Stimulated activated naive CD4-positive, alpha-beta T cell (primary cell): Measurements from ENCODE around the gene TBX18.

Experiments
- DNase-seq, 6 experiments: peaks; one replicate each; lab custom pipeline; 2025; lab: John Stamatoyannopoulos, UW

Gene TBX18

DNA sequence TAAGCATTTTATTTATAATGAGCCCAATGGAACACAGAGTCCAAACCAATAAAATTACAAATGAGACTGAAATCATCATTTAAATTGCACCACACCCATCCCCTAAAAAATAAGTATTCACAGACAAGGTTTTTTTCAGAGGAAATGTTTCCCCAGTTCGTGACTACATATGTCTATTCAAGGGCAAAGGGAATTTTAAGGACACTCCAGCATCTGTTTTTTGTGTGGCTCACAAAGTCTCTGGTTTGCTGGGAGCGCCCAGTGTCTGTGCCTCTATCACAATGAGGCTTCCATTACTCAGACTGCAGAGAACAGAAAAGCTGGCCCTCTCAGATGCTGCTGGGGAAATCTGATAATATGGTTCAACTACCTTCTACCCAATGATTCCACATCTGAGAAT lies 16.0 kb downstream of the TBX18 start:
- no peak for DNase-seq

DNA sequence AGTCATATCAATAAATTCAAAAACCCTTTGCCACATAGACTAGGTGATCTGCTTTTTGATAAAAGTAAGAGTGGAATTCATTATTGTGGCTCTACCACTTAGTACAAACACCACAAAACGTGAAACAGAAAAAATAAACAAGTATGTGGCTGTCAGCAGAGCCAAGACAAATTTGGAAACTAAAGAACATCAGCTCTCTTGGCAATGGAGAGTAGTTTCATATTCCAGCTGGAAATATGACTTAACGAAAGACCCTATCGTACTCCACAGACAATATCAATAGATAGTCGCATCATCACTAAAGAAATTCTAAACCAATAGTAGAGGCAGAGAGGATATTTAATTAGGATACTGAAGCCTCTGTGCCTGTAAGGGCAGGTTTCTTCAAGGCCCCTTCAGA lies 20.8 kb downstream of the TBX18 start:
- no peak for DNase-seq

DNA sequence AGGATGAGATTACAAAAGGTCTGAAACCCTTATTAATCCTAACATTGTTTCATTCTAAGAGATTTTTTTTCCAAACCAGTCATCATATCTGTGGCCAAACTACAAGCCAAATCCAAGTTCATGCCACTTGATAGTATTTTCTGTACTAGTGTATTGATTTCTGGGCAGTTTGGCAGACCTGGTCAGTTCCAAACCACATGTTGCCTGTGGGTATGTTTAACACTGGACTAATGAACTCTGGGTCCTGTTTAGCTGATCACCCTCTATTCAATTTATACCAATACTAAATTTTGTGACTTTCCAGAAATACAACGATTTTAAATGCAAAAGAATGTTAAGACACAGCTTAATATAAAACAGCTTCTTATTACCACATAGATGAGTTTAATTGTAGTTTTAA lies 24.0 kb downstream of the TBX18 start:
- no peak for DNase-seq

DNA sequence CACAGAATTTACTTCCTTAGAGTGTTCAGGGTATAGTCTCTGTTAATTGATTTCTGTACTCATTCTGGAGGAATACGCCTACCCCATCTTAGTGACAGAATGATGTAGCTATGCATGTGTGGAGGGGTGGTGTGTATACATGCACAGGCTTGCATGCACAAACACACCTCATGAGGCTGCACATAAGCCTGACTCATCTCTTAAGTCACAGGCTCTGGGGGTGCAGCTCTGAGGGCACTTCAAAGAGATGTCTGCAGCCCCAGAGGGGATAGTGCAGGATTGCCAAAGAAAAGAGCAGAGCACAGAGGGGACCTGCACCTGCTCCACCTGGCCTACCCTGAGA lies 24.6 kb downstream of the TBX18 start:
- DNase-seq = no peak

DNA sequence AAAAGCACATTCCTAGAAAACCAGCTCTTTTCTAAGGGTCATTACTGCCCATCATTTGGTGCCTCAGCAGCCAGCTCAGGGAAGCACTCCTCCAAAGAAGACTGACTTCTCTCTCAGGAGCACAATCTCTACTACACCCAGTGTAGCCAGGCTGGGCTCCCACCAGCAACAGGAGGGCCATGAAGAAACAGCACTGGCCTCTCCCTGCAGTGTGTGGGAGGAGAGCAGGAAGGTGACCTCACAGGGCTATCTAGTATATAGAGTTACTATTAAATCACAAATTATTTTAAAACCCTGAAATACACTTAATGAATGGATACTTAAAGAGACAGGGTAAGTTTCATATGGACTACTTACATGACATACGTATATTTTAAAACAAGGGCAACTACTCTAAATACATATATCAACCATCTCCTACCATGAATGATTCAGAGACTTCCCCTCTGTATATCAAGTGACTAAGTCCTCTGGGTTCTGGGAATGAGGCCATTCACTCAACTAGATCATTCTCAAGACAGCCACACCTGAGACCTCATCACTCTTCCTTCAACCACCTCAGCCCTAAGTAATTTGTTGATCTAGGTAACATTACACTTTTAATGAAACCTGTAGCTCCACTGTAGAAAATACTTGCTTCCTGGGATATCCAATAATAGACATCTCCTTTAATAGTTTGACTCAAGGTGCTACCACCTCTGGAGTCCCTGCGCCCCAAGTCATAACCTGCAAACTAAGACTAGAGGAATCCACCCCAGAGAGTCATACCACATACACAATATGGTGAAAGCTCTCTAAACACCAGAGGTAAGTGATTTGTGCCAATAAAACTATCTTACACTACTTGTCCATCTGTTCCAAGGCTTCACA lies 25.2 kb downstream of the TBX18 start:
- no peak for DNase-seq

DNA sequence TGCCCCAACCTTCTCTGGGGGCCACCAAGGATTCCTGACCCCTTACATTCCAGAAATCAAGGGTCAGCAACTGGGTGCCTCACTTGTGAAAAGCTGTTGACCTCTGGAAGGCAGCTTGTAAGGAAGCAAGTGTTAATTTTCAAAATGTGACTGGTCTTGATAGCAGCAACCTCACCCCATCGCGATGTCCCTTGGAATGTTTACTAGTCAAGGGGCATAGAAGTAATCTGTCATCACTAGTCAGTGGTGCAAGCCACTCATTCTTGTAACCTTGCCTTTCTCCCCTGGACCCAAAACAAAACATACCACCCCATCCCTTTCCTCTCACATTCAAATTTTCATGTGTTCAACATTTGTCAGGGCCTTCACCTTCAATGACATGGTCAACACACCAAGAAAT lies 30.5 kb downstream of the TBX18 start:
- no peak for DNase-seq

DNA sequence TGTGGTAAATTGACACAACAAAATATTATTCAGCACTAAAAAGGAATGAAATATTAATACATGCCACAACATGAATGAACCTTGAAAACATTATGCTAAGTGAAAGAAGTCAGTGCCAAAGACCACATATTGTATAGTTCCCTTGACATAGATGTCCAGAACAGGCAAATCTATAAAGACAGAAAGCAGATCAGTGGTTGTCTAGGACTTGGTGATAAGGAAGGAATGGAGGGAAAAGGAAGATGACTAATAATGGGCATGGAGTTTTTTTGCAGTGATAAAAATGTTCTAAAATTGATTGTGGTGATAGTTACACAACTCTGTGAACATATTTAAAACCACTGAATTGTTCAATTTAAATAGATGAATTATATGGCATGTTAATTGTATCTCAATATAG lies 32.5 kb downstream of the TBX18 start:
- no peak for DNase-seq

DNA sequence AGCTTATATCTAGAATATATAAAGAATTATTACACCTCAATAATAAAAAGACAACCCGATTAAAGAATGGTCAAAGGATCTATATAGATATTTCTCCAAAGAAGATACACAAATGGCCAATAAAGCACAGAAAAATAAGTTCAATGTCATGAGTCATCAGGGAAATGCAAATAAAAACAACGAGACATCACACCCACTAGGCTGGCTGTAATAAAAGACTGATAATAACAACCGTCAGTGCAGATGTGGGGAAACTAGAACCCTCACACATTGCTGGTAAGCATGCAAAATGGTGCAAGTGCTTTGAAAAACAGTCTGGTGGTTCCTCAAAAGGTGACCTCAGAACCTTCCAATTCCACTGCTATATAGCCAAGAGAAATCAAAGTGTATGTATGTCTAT lies 33.0 kb downstream of the TBX18 start:
- DNase-seq = no peak

DNA sequence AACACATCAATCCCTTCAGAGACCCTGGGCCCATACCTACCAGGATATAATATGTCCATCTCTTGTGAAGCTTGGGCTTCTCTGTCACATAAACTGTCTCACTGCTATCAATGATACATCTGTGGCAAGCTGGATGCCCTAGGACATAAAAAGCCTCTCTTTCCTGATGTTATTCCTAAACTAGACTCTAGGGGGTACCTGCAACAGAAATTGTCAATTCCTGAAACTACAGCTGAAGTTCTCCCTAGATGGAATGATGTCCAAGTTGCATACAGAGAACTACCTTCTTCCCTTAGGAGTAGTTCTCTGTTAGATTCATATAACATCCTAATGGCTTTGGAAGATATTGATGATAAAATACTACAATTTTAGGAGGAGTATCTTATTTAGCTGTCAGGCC lies 35.8 kb downstream of the TBX18 start:
- DNase-seq = no peak

DNA sequence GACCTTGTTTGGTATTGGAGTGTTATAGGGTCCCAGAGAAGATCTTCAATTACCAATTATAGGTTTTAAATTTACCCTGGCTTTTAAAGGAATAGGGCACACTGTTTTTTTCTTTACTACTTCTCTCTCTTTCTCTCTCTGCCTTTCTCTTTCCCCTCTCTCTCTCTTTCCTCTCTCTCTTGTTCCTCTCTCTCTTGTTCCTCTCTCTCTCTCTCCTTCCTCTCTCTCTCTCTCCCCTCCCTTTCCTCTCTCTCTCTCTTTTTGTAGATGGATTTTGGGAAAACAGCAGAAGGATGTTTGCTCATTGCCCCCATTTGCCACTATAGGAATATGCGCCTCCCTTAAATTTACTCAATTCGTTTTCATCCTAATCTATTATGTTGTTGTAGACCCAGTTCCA lies 45.2 kb downstream of the TBX18 start:
- no peak for DNase-seq

DNA sequence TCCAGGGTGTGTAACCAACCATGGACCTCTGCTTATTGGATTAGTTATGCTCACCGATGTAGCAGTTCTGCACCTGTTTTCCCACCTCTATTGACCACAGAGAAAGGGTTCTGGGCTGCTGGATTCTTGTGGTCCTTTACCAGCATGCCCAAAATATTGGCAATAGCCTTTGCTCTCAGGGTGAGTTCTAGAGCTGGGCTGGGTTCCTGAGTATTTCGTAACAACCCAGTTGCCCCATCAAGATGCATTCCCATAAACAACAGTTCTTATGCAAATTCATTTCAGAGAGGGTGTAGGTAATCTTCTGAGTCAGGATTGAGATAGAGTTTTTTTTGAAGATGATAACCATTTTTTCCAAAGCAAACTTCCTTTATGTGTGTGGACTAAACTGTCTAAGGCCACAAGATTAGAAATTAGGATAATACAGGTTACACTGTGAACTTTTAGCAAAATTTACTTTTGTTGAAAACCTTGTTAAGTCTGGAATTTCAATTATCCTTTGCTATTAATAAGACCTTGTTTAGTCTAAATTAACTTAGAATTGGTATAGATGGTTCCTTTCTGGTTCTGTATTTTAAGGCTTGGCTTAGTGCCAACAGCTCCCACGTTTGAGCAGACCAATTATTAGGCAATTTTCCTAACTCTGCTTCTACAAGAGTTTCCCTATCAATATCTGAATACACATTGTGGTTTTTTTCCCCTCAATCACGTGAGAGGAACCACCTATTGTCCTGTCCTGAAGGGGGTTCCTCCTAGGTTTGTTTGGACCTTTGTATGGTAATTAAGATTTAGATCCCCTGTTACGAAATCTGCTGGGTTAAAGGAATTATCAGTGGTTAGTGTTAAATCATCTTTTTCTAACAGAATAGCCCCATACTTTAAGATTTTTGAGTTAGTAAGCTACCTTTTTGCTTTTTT lies 46.1 kb downstream of the TBX18 start:
- DNase-seq = no peak

DNA sequence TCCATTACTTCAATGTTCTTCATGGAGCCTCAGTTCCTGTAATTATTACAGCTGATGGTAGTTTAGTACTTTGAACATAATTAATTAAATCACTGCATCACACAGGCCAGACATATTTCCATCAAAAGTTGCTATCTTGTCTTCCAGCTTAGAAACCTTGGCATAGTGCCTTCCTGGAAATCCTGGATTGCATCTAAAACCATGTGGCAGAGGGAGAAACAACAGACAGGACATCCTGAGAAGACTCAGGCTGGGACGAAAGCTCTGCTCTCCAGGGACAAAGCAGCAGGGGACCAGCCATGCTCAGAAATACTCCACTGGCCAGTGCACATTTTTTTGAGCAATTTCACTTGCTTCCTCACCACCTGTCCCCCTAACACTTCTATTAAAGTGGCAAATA lies 55.3 kb downstream of the TBX18 start:
- no peak for DNase-seq

DNA sequence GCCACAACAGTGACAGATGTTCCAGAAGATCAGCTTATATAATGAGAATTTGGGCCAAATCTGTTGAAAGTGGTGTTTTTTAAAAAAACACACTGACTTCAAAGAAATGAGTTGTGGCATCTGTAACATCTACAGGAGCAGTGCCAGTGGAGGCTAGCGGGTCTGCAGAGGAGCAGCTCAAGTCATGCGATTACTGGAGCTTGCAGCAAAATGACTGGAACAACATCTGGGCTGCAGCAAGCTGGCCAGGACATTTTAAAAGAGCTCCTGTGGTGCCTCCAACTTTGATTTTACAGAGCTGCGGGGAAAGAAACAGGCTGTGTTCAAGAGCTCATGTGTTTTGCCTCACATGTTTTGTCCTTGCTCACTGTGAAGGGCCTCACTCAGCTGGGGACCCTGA lies 57.2 kb downstream of the TBX18 start:
- DNase-seq = no peak

DNA sequence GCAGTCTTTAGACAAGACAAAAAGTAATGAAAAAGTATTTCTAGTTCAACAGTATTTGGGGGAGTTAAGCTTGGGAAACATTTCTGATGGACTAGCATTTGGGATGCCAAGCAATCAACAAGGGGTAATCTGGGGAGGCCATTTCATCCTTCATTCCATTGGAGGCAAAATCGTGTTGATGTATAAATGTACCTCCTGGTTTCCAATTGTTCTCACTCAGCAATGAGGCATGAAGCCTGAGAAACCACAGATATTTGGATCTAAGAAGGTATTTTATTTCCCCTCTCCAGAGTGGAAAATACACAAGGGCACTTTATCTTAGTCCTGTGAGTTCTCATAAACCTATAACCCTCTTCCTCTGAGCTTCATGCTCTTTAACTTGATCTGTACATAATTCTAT lies 68.2 kb downstream of the TBX18 start:
- no peak for DNase-seq

DNA sequence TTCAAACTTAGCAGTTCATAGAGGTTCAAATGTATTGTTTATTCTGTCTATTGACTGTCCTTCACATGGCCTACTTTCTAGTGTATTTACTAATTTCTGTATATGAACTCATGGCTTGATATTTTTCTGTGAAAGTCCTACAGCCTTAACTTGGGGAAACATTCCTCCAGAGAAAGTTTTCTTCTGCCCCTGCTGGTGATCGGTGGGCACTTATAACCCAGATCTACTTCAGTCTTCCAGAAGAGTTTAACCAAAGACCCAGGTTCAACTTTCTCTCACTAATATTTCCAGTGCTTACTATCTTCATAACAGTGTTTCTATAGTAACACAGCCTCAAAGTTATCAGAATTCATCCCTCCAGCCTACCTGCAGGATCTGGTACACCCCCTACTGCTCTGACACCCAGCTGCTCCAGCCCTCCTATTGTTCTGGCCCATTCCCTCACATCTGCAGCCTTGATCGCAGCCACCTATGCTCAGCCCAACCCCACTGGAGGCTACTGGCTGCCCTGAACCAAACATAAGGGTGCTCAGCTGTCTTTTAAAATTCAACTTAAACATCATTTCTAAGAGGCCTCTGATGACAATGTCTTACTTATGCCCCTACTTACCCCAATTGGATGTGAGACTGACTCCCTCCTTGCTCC lies 72.3 kb downstream of the TBX18 start:
- DNase-seq = no peak

DNA sequence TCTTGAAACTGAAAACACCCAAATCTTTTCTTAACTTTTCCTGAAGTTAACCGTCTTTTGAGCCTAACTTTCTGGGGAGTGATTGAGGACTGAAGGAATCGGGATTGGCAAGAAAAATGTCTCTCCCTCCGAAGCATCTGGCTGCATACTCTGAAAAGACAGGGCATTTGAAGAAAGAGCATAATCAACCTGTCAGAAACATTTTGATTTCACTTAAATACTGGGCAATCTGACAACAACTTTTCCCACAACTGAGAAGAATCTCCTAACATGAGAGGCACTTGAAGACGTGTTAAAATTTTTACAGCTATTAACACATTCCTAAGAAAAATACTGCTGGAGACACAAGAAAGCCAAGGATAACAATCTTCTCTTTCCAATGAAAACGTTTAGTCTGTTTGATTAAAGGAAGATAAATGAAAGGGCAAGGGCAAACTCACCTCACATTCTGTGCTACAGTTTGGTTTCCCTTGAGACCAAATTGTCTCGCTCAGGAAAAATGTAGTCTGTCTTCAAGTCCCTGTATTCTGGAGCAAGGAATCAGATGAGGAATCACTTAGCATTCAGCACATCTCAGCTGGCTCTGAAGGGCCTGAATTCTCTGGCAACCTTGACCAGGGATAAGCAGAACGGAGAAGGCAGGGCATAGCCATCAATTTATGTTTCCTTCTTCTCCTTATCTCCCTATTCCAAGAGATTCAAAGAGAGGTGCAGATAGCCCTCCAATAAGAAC lies 76.1 kb downstream of the TBX18 start:
- no peak for DNase-seq

DNA sequence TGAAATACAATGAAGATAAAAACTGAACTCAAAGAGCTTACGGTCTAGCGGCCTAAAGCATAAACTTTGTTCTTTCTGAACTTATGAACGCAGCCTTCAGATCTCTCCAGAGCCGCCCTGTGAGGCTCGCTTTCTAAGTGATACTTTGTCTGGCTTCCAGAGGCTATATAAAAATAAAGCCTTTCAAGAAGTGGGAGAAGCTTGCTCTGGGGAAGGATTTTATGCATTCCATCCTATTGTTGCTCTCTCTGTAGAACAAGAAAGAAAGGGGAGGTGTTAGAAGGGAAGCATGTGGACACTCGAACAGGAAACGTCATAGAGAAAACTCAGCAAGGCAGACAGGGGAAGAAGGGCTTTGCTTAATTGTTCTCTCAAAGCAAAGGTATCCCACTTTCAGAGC lies 77.0 kb downstream of the TBX18 start:
- no peak for DNase-seq

DNA sequence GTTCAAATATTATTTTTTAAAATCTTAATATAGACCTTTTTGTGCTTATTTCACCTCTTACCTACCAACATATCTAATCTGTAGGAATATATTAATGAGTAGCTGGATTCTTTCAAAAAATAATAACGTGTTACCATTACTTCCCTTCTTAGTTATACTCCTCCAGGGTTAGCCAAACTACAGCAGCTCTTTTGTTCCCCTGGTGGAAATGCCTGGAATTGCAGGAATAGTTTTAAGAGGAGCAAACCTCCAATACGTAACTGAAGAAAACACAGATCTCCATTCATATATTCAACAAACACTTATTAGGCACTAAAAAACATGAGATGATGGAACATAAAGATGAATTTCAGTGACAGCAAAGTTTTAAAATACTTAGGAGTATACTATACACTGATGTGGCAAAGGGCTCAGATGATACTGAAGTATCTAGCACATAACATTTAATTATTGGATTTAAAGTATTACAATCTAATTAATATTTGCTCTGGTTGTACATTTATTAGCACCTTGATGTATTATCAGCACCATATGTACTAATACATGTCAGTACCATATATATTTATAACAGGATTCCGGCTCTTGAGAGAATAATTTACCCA lies 78.3 kb downstream of the TBX18 start:
- DNase-seq = no peak

DNA sequence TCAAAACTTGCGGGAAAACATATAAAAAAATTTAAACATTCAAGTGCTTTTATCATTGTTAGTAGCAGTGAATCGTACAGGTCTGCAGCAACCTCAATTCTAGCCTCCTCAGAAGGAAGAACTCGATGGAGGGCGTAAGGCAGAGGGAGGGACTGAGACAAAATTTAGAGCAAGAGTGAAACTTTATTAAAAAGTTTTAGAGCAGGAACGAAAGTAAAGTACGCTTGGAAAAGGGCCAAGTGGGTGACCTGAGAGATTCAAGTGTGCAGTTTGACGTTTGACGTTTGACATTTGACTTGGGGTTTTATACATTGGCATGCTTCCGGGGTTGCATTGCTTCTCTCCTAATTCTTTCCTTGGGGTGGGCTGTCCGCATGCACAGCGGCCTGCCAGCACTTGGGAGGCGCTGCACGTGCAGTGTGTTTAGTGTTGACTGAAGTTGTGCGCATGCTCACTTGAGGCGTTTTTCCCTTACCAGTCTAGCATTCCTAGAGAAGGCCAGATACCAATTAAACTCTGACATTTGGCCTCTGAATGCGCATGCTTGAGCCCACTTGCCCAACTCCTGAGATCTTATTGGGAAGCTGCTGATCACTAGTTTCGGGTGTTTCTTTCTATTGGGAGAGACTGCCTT lies 82.6 kb downstream of the TBX18 start:
- DNase-seq = no peak

DNA sequence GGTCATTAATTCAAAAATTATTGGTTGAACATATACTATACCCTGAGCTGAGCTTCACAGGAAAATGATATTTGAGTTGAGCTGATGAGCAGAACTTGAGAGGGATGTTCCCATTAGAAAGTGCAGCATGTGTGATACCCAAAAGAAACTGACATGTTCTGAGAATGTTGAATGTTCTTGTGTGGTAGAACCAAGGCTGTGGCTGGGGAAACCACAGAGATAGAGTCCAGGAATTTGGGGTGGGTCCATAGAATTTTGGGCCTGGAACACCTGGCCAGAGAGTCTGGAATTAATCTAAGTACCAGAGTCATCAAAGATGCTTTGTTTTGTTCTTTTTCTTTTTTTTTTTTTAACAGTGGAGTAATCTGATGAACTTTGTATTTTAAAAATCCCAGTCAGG lies 88.7 kb downstream of the TBX18 start:
- DNase-seq = no peak

DNA sequence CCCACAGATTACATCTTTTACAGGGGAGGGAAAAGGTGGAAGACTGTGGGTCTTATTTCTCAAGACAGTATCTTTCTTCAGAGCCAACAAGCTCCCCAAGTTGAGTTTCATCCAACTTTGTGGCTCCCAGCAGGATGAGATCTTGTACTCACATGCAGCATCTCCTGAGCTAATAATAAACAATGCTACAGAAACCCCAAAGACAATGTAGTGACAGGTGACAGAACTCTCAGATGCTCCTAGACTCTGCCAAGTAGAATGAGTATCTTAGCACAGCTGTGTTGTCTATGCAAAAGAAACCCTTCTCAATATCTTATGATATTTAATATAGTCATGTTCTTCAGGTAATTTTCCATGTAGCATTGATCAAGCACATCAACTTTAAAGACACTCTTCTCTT lies 90.0 kb downstream of the TBX18 start:
- DNase-seq = no peak
